AG04449 (cell line): ENCODE data around the gene ARMC6.

Source experiments
- CTCF ChIA-PET: fragments of 350-600 bp; formaldehyde crosslinking; extraction: SDS; loops from one replicate; lab custom pipeline; 2021; ENCODE audit warnings: antibody characterized with exemption; lab: Yijun Ruan, JAX
- POLR2A ChIA-PET: fragments of 400-600, 350-600 bp; formaldehyde crosslinking; extraction: SDS; loops from one replicate; lab custom pipeline; 2020; ENCODE audit warnings: antibody characterized with exemption, inconsistent platforms; lab: Yijun Ruan, JAX
- DNase-seq: peaks from one replicate; pipeline ENCODE4 v3.0.0-alpha.2; 2010; ENCODE audit warnings: low read depth, low spot score
- H3K4me3 ChIP-seq: 2 replicates; pipeline ENCODE4 v1.5.1; 2011; ENCODE audit warnings: low read depth, mild to moderate bottlenecking, control low read depth, low read length
- TF ChIP-seq, protein P1 (sequence below): IDR thresholded peaks from one replicate; pipeline ENCODE4 v1.5.1; 2011; ENCODE audit warnings: mild to moderate bottlenecking, moderate library complexity, low read length, control low read depth, inconsistent platforms; ENCODE audit not compliant: insufficient read depth; ENCODE audit errors: missing control alignments

The ARMC6 gene

DNA sequence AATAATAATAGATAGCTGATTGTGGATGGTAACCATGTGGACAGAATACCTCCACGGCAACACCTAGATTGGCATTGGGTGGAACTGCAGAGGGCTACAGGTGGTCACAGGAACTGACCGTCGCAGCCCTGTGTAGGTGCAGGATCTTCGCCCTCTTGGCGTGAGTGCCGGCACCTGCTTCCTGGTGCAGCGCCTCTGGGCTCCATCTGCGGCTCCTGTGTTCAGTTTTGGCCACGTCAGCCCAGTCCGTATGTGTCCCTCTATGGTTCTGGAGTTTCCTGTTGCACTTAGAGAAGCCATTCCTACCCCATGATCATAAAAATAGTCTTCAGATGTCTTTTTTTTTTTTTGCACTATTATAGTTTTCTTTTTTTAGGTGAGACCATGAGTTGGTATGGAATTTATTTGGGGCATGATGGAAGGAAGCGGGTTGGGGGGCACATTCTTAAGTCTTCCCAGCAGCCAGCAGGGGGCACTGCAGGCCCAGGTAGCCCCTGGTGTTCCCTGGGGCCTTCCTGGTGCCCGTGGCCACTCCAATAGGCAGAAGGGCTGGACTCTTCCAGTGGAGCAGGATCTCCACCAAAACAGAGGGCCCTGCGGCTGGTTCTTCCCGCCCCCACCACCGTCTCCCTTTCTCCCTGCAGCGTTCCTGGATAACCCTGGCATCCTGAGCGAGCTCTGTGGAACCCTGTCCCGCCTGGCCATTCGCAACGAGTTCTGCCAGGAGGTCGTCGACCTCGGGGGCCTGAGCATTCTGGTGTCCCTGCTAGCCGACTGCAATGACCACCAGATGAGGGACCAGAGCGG, 20.3 kb downstream of the ARMC6 start:
- CTCF ChIA-PET, result interaction anchor here (0.7 to 6.0 kb wide), 13 partner anchors 9 to 120 kb away, joined by 3 to 58 read pairs (median 6); no protein-coding TSS in a partner anchor
- TF ChIP-seq, protein P1, sequence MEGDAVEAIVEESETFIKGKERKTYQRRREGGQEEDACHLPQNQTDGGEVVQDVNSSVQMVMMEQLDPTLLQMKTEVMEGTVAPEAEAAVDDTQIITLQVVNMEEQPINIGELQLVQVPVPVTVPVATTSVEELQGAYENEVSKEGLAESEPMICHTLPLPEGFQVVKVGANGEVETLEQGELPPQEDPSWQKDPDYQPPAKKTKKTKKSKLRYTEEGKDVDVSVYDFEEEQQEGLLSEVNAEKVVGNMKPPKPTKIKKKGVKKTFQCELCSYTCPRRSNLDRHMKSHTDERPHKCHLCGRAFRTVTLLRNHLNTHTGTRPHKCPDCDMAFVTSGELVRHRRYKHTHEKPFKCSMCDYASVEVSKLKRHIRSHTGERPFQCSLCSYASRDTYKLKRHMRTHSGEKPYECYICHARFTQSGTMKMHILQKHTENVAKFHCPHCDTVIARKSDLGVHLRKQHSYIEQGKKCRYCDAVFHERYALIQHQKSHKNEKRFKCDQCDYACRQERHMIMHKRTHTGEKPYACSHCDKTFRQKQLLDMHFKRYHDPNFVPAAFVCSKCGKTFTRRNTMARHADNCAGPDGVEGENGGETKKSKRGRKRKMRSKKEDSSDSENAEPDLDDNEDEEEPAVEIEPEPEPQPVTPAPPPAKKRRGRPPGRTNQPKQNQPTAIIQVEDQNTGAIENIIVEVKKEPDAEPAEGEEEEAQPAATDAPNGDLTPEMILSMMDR, result peak; percentile 71
- H3K4me3 ChIP-seq, result no peak overlapping the region
- DNase-seq, result no peak
- POLR2A ChIA-PET, result no interaction called here

DNA sequence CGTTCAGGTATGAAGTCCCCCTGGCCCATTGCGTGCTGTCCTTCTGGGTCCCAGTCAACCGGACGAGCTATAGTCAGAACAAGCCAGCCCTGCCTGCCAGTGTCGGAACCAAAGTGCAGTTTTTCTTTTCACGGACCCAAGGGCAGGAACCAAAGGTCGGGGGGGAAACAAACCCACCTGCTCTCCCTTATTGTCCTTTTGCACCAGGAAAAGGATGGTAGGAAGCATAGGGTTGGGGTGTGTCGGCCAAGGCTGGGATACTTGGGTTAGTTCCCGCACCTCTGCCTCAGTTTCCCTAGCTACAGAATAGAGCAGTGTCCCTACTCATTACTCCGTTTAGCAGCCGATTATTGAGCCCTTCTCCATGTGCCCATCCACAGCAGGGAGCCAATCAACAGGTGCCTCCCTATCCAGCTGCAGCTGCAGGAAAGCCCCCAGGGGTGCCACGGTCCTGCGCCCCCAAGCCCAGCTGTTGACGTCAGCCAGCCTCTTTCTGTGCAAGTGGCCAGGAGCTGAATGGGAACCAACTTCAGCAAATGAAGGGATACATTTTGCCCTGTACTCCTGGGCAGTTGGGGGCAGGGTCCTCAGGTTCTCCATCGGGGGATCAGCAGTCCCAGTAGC, 21.0 kb downstream of the ARMC6 start:
- ChIA-PET CTCF (interaction anchor here (0.7 to 6.0 kb wide), 9 partner anchors 8 to 120 kb away, joined by 3 to 58 read pairs (median 5); no protein-coding TSS in a partner anchor), POLR2A (no interaction called here)
- TF ChIP-seq, protein P1, result no peak
- DNase-seq, result no peak
- no peak overlapping the region for H3K4me3 ChIP-seq

DNA sequence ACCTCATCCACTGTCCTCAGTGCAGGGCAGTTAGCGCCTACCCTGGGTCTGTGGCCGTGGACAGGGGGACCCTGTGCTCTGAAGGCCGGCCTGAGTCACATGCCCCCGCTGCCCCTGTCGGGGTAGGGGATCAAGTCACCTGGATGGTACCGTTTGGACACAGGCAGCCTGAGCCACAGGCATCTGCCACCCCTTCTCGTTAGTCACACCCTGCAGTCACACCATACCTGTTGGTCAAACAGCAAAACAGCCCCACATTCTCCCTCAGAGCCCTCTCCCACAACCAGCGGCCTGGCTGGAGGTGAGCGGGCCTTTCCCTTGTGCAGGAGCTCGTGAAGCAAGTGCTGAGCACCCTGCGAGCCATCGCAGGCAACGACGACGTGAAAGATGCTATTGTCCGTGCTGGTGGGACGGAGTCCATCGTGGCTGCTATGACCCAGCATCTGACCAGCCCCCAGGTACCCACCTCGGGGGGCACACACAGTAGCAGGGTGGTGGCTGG, 21.6 kb downstream of the ARMC6 start:
- ChIA-PET CTCF (interaction anchor here (0.8 to 6.0 kb wide), 5 partner anchors 13 to 119 kb away, joined by 3 to 58 read pairs (median 5); no protein-coding TSS in a partner anchor), POLR2A (no interaction called here)
- TF ChIP-seq, protein P1, result no peak
- H3K4me3 ChIP-seq, result no peak overlapping the region
- DNase-seq, result no peak

DNA sequence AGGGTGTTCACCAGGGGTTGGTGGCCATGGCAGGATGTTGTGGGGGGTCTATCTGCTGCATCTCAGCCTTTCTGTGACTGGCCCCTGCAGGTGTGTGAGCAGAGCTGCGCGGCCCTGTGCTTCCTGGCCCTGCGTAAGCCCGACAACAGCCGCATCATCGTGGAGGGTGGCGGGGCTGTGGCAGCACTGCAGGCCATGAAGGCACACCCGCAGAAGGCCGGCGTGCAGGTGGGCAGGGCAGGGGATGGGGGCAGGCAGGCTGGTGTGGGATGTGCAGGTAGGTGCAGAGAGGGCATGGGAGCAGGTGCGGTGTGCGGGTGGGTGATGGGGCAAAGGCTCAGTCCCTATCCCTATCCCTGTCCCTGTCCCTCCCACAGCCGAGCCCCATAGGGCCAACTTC, 22.3 kb downstream of the ARMC6 start:
- no peak for DNase-seq
- no peak overlapping the region for H3K4me3 ChIP-seq
- CTCF ChIA-PET, result interaction anchor here (0.8 to 6.0 kb wide), 3 partner anchors 85 to 118 kb away, joined by 3 to 58 read pairs (median 31); no protein-coding TSS in a partner anchor
- TF ChIP-seq, protein P1, result no peak
- POLR2A ChIA-PET, result no interaction called here

DNA sequence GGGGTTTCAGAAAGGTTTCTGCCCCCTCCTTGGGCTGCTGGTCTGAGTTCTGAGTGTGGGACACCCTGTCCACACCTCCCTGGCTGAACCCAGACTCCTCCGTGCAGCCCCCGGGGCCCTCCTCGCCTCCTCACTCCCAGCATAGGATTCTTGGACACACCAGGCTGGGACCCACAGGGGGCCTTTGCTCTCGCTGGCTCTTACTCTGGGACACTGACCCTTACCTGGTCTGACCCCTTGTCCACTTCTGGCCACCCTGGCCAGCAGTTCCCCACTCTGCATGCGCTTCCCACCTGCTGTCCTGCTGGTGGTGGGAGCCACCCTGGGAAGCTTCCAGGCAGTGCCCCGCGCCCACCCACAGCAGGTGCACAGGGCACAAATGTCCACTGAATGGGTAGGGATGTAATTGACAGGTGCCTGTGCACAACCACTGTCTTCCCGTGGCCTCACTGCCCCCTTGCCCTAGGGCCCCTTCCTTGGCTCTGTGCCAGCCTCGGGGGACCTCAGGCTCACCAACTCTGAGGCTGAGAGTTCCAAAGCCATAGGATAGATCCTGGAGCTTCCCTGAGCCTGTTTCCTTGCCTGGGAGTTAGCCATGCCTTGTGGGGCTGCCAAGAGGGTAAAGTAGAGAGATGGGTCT, 23.4 kb downstream of the ARMC6 start:
- no peak overlapping the region for H3K4me3 ChIP-seq
- DNase-seq, result no peak
- TF ChIP-seq, protein P1, result no peak
- ChIA-PET CTCF (interaction anchor here (0.8 to 1.0 kb wide), 2 partner anchors 17 to 85 kb away, joined by 3 read pairs; no protein-coding TSS in a partner anchor), POLR2A (no interaction called here)
